Neural progenitor cell (in vitro differentiated cells): ENCODE results near the gene ACER1. TPM values are rescaled to one million over a fixed set of nuclear protein-coding genes. Genes with fewer than 3 reads are reported as not detected.

Source experiments
- DNase-seq: peaks from one replicate; pipeline ENCODE4 v3.0.0-alpha.2; 2016; ENCODE audit warnings: low spot score
- H2AFZ ChIP-seq: fragments of 200-600 bp; sonication (generic); replicated peaks from 2 replicates; pipeline ENCODE4 v1.6.1; 2016; ENCODE audit warnings: antibody characterized with exemption
- H3F3A ChIP-seq: fragments of 200-600 bp; sonication (generic); 2 replicates; pipeline ENCODE4 v1.6.1; 2016; ENCODE audit warnings: antibody characterized with exemption, low read depth
- H3K27ac ChIP-seq: fragments of 200-600 bp; sonication (generic); 2 replicates; pipeline ENCODE4 v1.5.1; 2016; ENCODE audit warnings: mild to moderate bottlenecking
- H3K27me3 ChIP-seq: fragments of 200-600 bp; sonication (generic); 2 replicates; pipeline ENCODE4 v1.6.1; 2016; ENCODE audit warnings: mild to moderate bottlenecking, moderate library complexity
- H3K36me3 ChIP-seq: fragments of 200-600 bp; sonication (generic); 2 replicates; pipeline ENCODE4 v1.5.1; 2016
- H3K4me1 ChIP-seq: fragments of 200-600 bp; sonication (generic); 2 replicates; pipeline ENCODE4 v1.6.1; 2016; ENCODE audit warnings: mixed run types
- H3K4me2 ChIP-seq: fragments of 200-600 bp; sonication (generic); 2 replicates; pipeline ENCODE4 v1.6.1; 2016
- H3K4me3 ChIP-seq: fragments of 200-600 bp; sonication (generic); 2 replicates; pipeline ENCODE4 v1.5.1; 2016
- H3K79me2 ChIP-seq: fragments of 200-600 bp; sonication (generic); 2 replicates; pipeline ENCODE4 v1.6.1; 2016; ENCODE audit warnings: low read depth
- H3K9ac ChIP-seq: fragments of 200-600 bp; sonication (generic); 2 replicates; pipeline ENCODE4 v1.6.1; 2016
- H3K9me3 ChIP-seq: fragments of 200-600 bp; sonication (generic); 2 replicates; pipeline ENCODE4 v1.5.1; 2016; ENCODE audit warnings: low read depth
- H4K20me1 ChIP-seq: fragments of 200-600 bp; sonication (generic); 2 replicates; pipeline ENCODE4 v1.6.1; 2016; ENCODE audit warnings: low read depth
- H3K27ac Mint-ChIP-seq: 3 replicates; pipeline ENCODE4 v1.8.0; 2021; ENCODE audit warnings: mixed read lengths
- H3K27me3 Mint-ChIP-seq: 2 replicates; pipeline ENCODE4 v1.8.0; 2022; ENCODE audit warnings: low read depth, mild to moderate bottlenecking, inconsistent platforms, moderate library complexity, mixed read lengths; ENCODE audit not compliant: insufficient read depth
- H3K36me3 Mint-ChIP-seq: 3 replicates; pipeline ENCODE4 v1.8.0; 2021; ENCODE audit warnings: mixed read lengths
- H3K4me1 Mint-ChIP-seq: 3 replicates; pipeline ENCODE4 v1.8.0; 2021; ENCODE audit warnings: mixed read lengths
- H3K4me3 Mint-ChIP-seq: 3 replicates; pipeline ENCODE4 v1.8.0; 2021; ENCODE audit warnings: mild to moderate bottlenecking, moderate library complexity, mixed read lengths
- H3K9me3 Mint-ChIP-seq: 3 replicates; pipeline ENCODE4 v1.8.0; 2020; ENCODE audit warnings: mixed read lengths
- CTCF ChIP-seq: fragments of 200-600 bp; sonication (generic); IDR thresholded peaks from 2 replicates; pipeline ENCODE4 v1.5.1; 2017; ENCODE audit warnings: antibody characterized with exemption, mild to moderate bottlenecking
- EZH2 ChIP-seq: fragments of 200-600 bp; sonication (generic); IDR thresholded peaks from 2 replicates; pipeline ENCODE4 v1.6.1; 2017; ENCODE audit warnings: antibody characterized with exemption, mild to moderate bottlenecking, moderate library complexity
- EZH2phosphoT487 ChIP-seq: fragments of 200-600 bp; sonication (generic); IDR thresholded peaks from 2 replicates; pipeline ENCODE4 v1.6.1; 2017; ENCODE audit warnings: antibody characterized with exemption
- total RNA-seq: library from RNA; depleted of rRNA; stranded (reverse); fragments of >200 nt; gene quantifications from 2 replicates; pipeline ENCODE4 v1.2.3, GENCODE V29; 2015; ENCODE audit warnings: low replicate concordance

The ACER1 gene, protein sequence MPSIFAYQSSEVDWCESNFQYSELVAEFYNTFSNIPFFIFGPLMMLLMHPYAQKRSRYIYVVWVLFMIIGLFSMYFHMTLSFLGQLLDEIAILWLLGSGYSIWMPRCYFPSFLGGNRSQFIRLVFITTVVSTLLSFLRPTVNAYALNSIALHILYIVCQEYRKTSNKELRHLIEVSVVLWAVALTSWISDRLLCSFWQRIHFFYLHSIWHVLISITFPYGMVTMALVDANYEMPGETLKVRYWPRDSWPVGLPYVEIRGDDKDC
- not detected in 2 replicates for total RNA-seq

- H3K27me3 ChIP-seq = no peaks in the 10 kb centered on the region
- no peaks in the 10 kb centered on the region for H3K9me3 ChIP-seq
- no peaks in the 10 kb centered on the region for H3K4me1 ChIP-seq
- no peaks in the 10 kb centered on the region for H4K20me1 ChIP-seq
- no peak for TF ChIP-seq EZH2
- H3K4me2 ChIP-seq = no peak within 1 kb of the TSS
- no peaks in the 10 kb centered on the region for H3K36me3 ChIP-seq
- Mint-ChIP-seq H3K36me3 (no peaks in the 10 kb centered on the region), H3K27ac (no peak within 1 kb of the TSS), H3K4me3 (no peak within 1 kb of the TSS), H3K27me3 (peaks cover 7% of the 10 kb centered on the region), H3K9me3 (no peaks in the 10 kb centered on the region), H3K4me1 (no peaks in the 10 kb centered on the region)
- no peak within 1 kb of the TSS for H3K27ac ChIP-seq
- no peak for DNase-seq
- no peaks in the 10 kb centered on the region for H3K79me2 ChIP-seq
- H2AFZ ChIP-seq = no peak within 1 kb of the TSS
- H3K4me3 ChIP-seq = no peak within 1 kb of the TSS
- H3K9ac ChIP-seq = no peak within 1 kb of the TSS
- H3F3A ChIP-seq = no peaks in the 10 kb centered on the region
Measured at GRCh38 chr19:6333439-6333838, at the start of gene ACER1. TSS of gene ACER1 (minus strand) at chr19:6333612. CDS start at chr19:6333551, 61 bp downstream.

DNA sequence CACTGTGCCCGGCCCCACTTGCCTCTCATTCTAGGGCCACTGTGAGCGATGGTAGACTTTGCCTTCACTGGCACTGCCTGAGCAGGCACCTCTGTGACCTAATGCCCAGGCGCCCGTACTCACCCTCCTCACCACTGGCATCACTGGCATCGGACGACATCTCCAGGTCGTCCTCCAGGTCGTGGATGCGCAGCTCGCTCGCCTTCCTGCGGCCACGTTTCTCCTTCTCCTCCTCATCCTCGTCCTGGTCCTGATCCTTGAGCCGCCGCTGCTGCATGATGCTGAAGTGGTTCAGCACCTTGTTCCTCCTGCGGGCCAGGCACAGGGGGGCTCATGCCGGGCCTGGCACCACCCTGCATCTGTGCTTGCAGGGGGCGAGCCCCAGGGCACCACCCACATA is 49.8 kb upstream of the ACER1 start:
- no peak for DNase-seq
- peaks cover 29% of the 10 kb centered on the region for H3K36me3 Mint-ChIP-seq

GRCh38 chr19:6381030-6381750 is 47.8 kb upstream of the ACER1 start:
- Mint-ChIP-seq H3K4me3 (no peak overlapping the region), H3K27ac (no peak overlapping the region), H3K4me1 (no peaks in the 10 kb centered on the region), H3K27me3 (peaks cover 2% of the 10 kb centered on the region), H3K36me3 (peaks cover 28% of the 10 kb centered on the region), H3K9me3 (no peaks in the 10 kb centered on the region)
- Histone ChIP-seq H3K4me1 (no peaks in the 10 kb centered on the region), H3F3A (peaks cover 4% of the 10 kb centered on the region), H3K9me3 (no peaks in the 10 kb centered on the region), H2AFZ (no peak overlapping the region), H3K4me3 (no peak overlapping the region), H3K79me2 (no peaks in the 10 kb centered on the region), H3K27ac (no peak overlapping the region), H3K27me3 (no peaks in the 10 kb centered on the region), H3K9ac (no peak overlapping the region), H3K36me3 (no peaks in the 10 kb centered on the region), H3K4me2 (no peak overlapping the region), H4K20me1 (no peaks in the 10 kb centered on the region)
- no peak for DNase-seq
- TF ChIP-seq EZH2phosphoT487 (no peak), CTCF (no peak), EZH2 (no peak)

More for the DNA sequence above, 49.8 kb upstream of the ACER1 start:
- Histone ChIP-seq H3K9ac (no peak overlapping the region), H3K4me1 (no peaks in the 10 kb centered on the region), H3K79me2 (no peaks in the 10 kb centered on the region), H3F3A (peaks cover 2% of the 10 kb centered on the region), H3K4me3 (no peak overlapping the region), H3K27me3 (no peaks in the 10 kb centered on the region), H3K27ac (no peak overlapping the region), H3K9me3 (no peaks in the 10 kb centered on the region), H4K20me1 (no peaks in the 10 kb centered on the region), H3K4me2 (no peak overlapping the region), H3K36me3 (no peaks in the 10 kb centered on the region), H2AFZ (no peak overlapping the region)
- no peak for TF ChIP-seq EZH2phosphoT487
- no peak for TF ChIP-seq EZH2
- TF ChIP-seq CTCF = no peak
- H3K4me3 Mint-ChIP-seq = peak overlapping the region; percentile 28
- H3K4me1 Mint-ChIP-seq = no peaks in the 10 kb centered on the region
- peaks cover 2% of the 10 kb centered on the region for H3K27me3 Mint-ChIP-seq
- no peaks in the 10 kb centered on the region for H3K9me3 Mint-ChIP-seq
- H3K27ac Mint-ChIP-seq = no peak overlapping the region

DNA sequence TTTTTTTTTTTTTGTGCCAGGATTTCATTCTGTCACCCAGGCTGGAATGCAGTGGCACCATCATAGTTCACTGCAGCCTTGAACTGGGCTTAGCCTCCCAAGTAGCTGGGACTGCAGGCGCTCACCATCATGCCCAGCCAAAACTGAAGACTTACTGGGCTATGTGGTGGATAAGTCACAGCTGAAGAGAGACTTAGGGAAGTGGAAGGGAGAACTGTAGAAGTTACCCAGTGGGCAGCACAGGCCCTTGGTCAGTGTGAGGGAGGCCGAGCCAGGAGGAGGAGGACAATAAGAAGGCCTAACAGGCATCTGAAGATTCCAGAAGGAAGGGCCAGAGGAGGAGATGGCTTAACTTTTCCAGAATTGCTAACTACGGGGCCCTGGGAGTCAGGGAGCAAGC is 46.3 kb upstream of the ACER1 start:
- Histone ChIP-seq H4K20me1 (no peaks in the 10 kb centered on the region), H3K36me3 (no peaks in the 10 kb centered on the region), H2AFZ (no peak overlapping the region), H3K4me2 (no peak overlapping the region), H3F3A (peaks cover 4% of the 10 kb centered on the region), H3K27ac (no peak overlapping the region), H3K4me3 (no peak overlapping the region), H3K9ac (no peak overlapping the region), H3K27me3 (no peaks in the 10 kb centered on the region), H3K4me1 (no peaks in the 10 kb centered on the region), H3K9me3 (no peaks in the 10 kb centered on the region), H3K79me2 (no peaks in the 10 kb centered on the region)
- Mint-ChIP-seq H3K4me3 (peak overlapping the region; percentile 9), H3K36me3 (peaks cover 26% of the 10 kb centered on the region), H3K27ac (no peak overlapping the region), H3K4me1 (no peaks in the 10 kb centered on the region), H3K9me3 (no peaks in the 10 kb centered on the region), H3K27me3 (peaks cover 5% of the 10 kb centered on the region)
- no peak for TF ChIP-seq EZH2phosphoT487
- TF ChIP-seq EZH2 = no peak
- no peak for TF ChIP-seq CTCF
- no peak for DNase-seq
